Ecto neural progenitor cell (in vitro differentiated cells): ENCODE results near the gene LCMT1.
"Not testable (repeated sequence)": the region's sequence is repeated elsewhere in the genome, so short reads cannot be mapped to it uniquely, and the experiment has no call there.

Experiments used
- DNase-seq: peaks from one replicate; pipeline ENCODE4 v3.0.0-alpha.2; 2018; ENCODE audit warnings: low spot score

LCMT1 gene

GRCh38 chr16:25148568-25149215 lies 37.1 kb downstream of the LCMT1 start:
- DNase-seq, result peak; percentile 55

DNA sequence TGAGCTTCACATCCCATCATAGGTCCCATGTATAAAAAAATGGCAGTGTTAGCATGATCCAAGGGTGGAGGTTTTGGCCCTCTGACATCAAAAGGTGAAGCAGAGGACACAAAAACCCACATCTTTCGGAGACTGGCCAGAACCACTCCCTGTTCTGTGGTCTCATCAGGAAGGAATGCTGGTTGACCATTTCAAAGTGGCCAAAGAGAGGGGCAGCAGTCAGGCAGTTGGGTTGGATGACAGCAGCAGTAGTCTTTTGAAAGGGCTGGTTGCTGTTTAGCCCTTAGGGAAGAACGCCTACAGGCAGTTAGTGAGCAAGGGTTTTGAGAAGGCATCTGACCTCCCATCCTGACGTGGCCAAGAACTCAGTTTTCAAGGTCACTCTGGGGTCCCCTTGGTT lies 40.5 kb downstream of the LCMT1 start:
- DNase-seq, result no peak

GRCh38 chr16:25155553-25156460 lies 44.3 kb downstream of the LCMT1 start:
- DNase-seq, result no peak

GRCh38 chr16:25157271-25157875 lies 45.8 kb downstream of the LCMT1 start:
- no peak for DNase-seq

GRCh38 chr16:25158401-25158800 lies 46.9 kb downstream of the LCMT1 start:
- no peak for DNase-seq

- DNase-seq, result no peak
These were observed 50.3 kb downstream of the LCMT1 start for GRCh38 chr16:25161753-25162367.

DNA sequence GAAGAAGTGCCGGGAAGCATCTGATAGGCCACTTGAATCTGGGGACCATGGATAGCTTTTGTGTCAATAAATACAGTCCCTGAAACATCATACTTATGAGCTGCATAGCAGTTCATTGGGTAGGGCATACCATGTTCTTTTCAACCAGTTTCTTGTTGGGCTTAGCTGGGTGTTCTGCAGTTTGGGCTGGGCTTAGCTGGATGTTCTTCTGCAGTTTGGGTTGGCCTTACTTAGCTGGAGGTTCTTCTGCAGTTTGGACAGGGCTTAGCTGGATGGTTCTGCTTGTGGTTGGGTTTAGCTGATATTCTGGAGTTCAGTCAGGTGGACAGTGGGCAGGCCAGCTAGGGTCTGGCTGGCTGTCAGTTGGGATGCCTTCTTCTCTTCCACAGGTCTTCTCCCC lies 52.1 kb downstream of the LCMT1 start:
- no peak for DNase-seq

GRCh38 chr16:25165284-25165683 lies 53.7 kb downstream of the LCMT1 start:
- DNase-seq, result no peak

GRCh38 chr16:25167920-25168319 lies 56.4 kb downstream of the LCMT1 start:
- DNase-seq, result not testable (repeated sequence)

DNA sequence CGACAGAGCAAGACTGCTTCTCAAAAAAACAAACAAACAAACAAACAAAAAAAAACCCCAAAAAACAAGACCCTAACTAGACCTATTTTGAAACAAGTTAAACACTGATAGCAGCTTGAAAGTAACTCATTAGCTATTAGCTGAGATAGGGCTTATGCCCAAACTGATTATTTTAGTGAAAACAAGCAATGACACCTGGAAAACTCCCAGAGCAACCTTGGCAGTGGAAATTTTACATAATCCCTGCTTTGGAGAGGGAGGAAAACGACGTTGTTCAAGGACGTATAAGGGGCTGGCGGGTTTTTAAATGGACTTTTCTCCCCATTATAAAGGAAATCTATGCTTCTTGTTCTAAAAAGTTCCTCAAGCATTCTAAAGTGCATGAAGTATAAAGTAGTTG lies 59.8 kb downstream of the LCMT1 start:
- no peak for DNase-seq

DNA sequence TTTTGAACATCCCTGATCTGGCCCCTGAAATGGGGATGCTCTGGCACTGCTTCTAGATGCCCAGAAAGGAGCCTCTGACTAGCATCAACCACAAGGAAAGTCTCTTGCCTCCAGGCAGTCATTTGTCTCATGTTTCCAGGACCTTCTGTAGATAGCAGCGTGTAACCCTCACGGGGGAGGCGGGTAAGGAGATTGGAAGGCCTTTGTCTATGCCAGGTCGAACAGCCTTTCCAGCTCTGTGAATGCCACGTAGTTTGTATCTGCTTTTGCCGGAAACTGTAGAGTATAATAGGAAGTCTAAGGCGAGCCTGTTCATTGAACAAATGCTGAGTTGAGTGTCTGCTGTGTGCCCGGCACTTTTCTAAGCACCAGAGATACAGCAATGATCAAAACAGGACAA lies 61.3 kb downstream of the LCMT1 start:
- DNase-seq, result no peak

DNA sequence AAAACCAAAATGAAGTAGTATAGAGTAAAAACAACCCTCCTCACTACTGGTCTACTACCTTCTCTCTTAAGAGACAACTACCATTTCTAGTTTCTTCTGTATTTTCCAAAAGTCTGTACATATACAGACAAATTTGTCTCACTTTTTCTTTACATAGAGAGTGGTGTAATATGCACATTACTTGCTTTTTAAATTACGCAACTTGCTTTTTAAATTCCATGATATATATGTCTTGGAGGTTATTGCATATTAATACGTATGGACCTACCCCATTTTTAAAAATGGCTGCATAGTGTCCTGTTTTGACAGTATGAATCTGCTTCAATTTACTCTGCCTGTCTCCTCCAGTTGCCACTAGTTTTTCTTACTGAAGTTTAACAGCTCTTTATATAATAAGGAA lies 62.7 kb downstream of the LCMT1 start:
- no peak for DNase-seq

- DNase-seq, result no peak
These were observed 64.6 kb downstream of the LCMT1 start for GRCh38 chr16:25176136-25176535.

- DNase-seq, result no peak
These were observed 65.9 kb downstream of the LCMT1 start for GRCh38 chr16:25177512-25177830.

GRCh38 chr16:25177831-25178688 lies 66.5 kb downstream of the LCMT1 start:
- no peak for DNase-seq

- not testable (repeated sequence) for DNase-seq
These were observed 69.7 kb downstream of the LCMT1 start for GRCh38 chr16:25181236-25181635.

GRCh38 chr16:25184771-25185170 lies 73.2 kb downstream of the LCMT1 start:
- DNase-seq, result no peak

DNA sequence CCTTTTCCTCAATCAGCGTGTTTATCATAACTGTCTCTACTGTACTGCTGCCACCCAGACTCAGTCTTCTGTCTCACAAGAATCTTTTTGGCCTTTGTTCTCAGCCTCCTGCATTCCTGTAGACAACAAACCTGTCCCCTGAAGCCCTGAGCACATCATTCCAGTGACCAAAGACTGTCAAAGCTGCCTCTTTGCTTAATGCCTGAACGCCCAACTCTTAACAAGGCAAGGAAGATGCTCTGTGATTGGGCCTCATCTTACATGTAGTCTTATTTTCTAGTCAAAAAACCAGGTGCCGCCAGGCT lies 75.9 kb downstream of the LCMT1 start:
- DNase-seq, result no peak

GRCh38 chr16:25189305-25189704 lies 77.8 kb downstream of the LCMT1 start:
- DNase-seq, result no peak

GRCh38 chr16:25192096-25192495 lies 80.6 kb downstream of the LCMT1 start:
- DNase-seq, result no peak

DNA sequence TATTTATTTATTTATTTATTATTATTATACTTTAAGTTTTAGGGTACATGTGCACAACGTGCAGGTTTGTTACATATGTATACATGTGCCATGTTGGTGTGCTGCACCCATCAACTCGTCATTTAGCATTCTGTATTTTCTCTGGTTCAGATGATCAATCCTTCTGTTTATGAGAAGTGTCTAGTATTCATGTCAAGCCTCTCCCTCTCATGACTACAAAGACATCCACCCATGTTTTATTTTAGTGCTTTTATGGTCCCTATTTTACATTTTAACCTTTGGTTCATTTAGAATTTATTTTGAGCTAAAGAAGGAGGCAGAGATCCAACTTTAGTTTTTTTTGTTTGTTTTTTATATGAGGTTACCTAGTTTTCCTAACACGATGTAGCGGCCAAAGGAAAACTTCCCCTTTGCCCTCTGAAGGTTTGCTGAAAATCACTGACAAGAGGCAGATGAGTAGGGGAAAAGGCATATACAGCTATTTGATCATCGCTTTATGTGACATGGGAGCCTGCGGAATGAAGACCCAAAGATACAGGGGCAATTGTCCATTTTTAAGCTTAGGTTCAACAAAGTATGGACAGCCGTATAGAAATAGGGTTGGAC lies 82.8 kb downstream of the LCMT1 start:
- no peak for DNase-seq

- no peak for DNase-seq
These were observed 86.5 kb downstream of the LCMT1 start for GRCh38 chr16:25198021-25198420.
